Activated CD4-positive, alpha-beta T cell treated with anti-CD3 and anti-CD28 coated beads, Interleukin-2, amount 10 ng/mL, durations not matched to agents 24 days and 14 days (primary cell): ENCODE data around the gene GRM4. TPM values are rescaled to one million over a fixed set of nuclear protein-coding genes. Genes with fewer than 3 reads are reported as not detected.

Source experiments
- DNase-seq: peaks from one replicate; pipeline ENCODE4 v3.0.0; 2022
- H3K27ac Mint-ChIP-seq: one replicate; pipeline ENCODE4 v1.8.0; 2022; ENCODE audit warnings: mild to moderate bottlenecking, mixed read lengths
- H3K27me3 Mint-ChIP-seq: one replicate; pipeline ENCODE4 v1.8.0; 2022; ENCODE audit warnings: mixed read lengths
- H3K36me3 Mint-ChIP-seq: one replicate; pipeline ENCODE4 v1.8.0; 2022; ENCODE audit warnings: low read depth, mild to moderate bottlenecking, mixed read lengths
- H3K4me1 Mint-ChIP-seq: one replicate; pipeline ENCODE4 v1.8.0; 2021; ENCODE audit warnings: mixed read lengths
- H3K4me3 Mint-ChIP-seq: one replicate; pipeline ENCODE4 v1.8.0; 2022; ENCODE audit warnings: mild to moderate bottlenecking, moderate library complexity, mixed read lengths
- H3K9me3 Mint-ChIP-seq: one replicate; pipeline ENCODE4 v1.8.0; 2021; ENCODE audit warnings: mixed read lengths
- intact Hi-C: fragments of 100-400 bp; cut with micrococcal nuclease; formaldehyde crosslinking; loops from one replicate; pipeline ENCODE4 v1.15.1; 2023
- total RNA-seq: library from RNA; stranded (reverse); gene quantifications from 2 replicates; pipeline ENCODE4 v1.2.3, GENCODE V29; 2022

GRM4 gene
- total RNA-seq, 1 donor from 2014 or later: not detected

DNA sequence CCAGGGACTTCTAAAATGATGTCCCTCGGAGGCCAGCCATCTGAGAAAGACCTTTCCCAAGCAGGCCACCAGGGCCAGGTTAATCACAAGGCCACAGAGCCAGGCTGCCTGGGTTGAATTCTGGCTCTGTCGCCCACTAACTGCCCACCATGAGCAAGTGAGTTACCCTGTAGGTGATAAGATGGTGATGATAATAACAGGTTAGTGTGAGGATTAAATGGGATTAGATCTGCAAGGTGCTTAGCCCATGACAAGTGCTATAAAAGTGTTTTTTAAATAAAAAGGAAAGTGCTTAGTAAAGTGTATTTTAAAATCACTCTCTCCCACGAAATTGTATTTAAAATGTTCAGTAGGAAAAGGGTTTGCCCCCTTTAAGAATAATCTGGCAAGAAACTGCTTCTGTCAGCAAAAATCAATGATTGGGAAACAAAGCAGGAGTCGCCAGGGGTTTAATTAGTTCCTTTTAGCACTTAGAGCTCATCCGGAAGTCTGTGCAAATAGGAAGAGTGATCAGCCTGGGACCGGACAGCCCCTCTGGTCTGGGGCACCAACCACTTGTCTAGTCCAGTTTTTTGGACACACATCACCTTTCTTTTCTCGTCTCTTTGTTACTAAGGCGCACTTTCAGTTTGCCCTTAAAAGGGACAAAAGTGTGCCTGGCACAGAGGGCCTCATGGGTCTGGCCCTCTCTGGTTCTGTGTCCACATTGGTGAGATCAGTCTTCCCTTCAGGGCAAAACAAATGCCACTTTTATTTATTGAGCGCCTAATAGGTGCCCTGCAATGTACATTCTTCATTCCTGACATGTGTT, 150.4 kb downstream of the GRM4 start:
- Mint-ChIP-seq H3K4me1 (no peaks in the 10 kb centered on the region), H3K36me3 (no peaks in the 10 kb centered on the region), H3K27ac (no peak overlapping the region), H3K9me3 (peaks cover 10% of the 10 kb centered on the region), H3K4me3 (no peak overlapping the region), H3K27me3 (peaks cover 15% of the 10 kb centered on the region)
- no peak for DNase-seq
- intact Hi-C loops: no loop called here

DNA sequence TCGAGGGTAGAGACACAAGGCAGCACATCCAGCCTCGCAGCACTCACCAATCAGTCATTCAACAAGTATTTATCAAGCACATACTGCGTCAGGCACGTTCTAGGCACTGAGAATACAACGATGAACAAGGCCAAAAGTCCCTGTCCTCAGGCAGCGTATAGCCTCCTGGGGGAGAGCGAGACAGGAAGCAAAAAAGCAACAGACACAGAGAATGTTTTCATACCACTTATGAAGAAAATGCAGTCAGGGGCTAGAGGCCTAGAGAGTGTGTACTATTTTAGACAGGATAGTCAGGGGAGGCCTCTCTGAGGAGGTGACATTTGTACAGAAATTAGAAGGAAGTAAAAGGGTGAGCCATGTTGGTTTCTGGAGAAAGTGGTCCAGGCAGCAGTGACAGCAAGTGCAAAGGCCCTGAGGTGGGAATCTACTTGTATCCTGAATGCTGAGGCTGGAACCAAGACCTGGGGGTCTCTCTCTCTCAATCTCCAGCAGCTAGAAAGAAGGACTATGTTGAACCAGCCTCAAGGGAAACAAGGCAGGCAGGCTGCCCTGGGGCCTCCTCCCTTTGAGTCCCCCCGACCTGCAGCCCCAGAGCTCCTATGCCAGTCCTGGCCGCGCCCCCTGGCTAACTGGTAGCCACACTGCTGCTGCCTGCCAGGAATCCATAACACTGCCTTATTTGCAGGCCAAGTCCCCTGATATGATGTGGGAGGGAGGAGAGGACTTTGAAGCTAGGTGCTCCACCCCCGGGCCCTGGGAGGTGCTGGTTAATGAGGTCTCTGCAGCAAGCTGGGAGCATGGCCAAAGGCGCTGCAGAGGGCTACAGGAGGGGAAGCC, 151.2 kb downstream of the GRM4 start:
- Mint-ChIP-seq H3K4me1 (no peaks in the 10 kb centered on the region), H3K9me3 (peaks cover 10% of the 10 kb centered on the region), H3K36me3 (no peaks in the 10 kb centered on the region), H3K27me3 (peaks cover 15% of the 10 kb centered on the region), H3K4me3 (no peak overlapping the region), H3K27ac (no peak overlapping the region)
- intact Hi-C loops: no loop called here
- no peak for DNase-seq

DNA sequence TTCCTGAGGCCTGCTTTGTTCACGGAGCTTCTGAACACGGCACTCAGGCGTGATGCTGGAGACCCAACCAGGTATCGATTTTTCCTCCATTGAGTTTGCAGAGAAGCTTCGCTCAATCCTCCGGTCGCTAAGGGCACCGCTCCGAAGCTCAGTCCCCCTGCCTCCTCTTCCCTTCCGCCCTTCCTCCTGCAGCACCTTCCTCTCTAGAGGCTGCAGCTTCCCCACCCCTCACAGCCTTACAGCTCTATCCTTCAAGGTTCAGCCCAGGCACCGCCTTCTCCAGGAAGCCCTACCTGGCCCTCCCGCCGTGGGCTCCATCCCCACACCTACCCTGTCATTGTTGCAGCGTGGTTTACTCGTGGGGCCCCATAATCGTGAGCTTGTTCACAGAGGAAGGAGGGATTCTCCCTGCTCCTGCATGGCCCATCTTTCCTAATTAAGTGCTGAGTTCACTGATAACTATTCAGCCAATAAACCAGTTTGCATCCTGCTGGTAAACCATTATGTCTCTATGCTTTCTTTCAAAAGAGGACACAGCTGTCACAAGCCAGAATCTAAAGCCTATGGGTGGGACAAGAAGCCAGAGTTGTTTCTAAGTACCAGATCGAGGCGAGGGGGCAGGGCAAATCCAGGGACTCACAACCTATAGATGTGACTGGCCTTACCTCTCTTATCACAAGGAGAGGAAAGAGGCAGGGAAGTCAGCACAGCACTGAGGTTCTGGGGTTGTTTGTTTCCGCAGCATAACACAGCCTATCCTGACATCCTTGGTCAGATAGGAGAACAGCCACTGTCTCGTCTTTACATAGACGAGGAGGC, 152.0 kb downstream of the GRM4 start:
- intact Hi-C loops: no loop called here
- Mint-ChIP-seq H3K4me3 (no peak overlapping the region), H3K9me3 (peaks cover 10% of the 10 kb centered on the region), H3K36me3 (no peaks in the 10 kb centered on the region), H3K4me1 (no peaks in the 10 kb centered on the region), H3K27ac (no peak overlapping the region), H3K27me3 (peaks cover 15% of the 10 kb centered on the region)
- DNase-seq: no peak

DNA sequence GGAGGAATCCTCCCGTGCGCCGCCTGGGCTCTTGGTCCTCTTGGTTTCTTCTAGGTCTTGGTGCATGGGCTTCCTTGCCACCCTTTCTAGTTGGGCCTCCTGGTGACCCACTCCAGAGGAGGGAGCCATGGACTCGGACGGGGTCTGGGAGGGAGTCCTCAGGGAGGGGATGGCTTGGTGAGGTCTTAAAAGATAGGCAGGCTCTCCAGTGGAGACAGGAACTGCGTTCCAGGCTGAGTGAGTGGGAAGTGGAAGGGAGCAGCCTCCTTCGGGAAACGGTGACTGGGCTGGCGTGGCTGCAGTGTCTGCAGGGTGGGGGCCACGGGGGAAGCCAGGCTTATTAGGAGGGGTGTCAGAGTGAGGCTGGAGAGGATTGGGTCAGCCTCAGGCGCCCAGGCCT, 152.8 kb downstream of the GRM4 start:
- DNase-seq: no peak
- intact Hi-C loops: no loop called here

DNA sequence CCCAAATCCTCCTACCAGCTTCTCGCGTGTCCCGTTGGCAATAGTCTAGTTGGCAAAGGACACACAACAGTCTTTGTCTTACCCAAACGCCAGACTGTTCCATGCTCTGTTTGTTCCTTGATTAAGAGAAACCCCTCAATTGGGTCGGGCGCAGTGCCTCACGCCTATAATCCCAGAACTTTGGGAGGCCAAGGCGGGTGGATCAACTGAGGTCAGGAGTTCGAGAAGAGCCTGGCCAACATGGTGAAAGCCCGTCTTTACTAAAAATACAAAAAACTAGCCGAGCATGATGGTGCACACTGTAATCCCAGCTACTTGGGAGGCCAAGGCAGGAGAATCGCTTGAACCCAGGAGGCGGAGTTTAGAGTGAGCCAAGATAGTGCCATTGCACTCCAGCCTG, 153.7 kb downstream of the GRM4 start:
- no peak for DNase-seq
- Mint-ChIP-seq H3K4me3 (no peak overlapping the region), H3K27ac (no peak overlapping the region), H3K9me3 (peaks cover 6% of the 10 kb centered on the region), H3K36me3 (no peaks in the 10 kb centered on the region), H3K27me3 (peaks cover 14% of the 10 kb centered on the region), H3K4me1 (no peaks in the 10 kb centered on the region)
- intact Hi-C loops: no loop called here

More for the DNA sequence above, 152.8 kb downstream of the GRM4 start:
- no peak overlapping the region for H3K4me3 Mint-ChIP-seq
- H3K36me3 Mint-ChIP-seq: no peaks in the 10 kb centered on the region
- no peaks in the 10 kb centered on the region for H3K4me1 Mint-ChIP-seq
- peaks cover 15% of the 10 kb centered on the region for H3K27me3 Mint-ChIP-seq
- H3K27ac Mint-ChIP-seq: no peak overlapping the region
- H3K9me3 Mint-ChIP-seq: peaks cover 10% of the 10 kb centered on the region

DNA sequence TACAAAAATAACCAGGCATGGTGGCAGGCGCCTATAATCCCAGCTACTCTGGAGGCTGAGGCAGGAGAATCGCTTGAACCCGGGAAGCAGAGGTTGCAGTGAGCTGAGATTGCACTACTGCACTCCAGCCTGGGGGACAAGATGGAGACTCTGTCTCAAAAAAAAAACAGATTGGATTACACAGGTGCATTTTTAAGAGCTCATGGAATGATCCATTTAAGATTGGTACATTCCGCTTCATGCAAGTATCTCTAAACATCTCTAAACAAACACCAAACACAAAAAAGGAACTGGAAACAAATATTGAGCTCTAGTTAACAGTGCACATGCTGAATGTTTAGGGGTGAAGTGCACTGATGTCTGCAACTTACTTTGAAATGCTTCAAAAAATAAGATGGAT, 154.3 kb downstream of the GRM4 start:
- DNase-seq: no peak
- peaks cover under 1% of the 10 kb centered on the region for H3K9me3 Mint-ChIP-seq
- H3K4me3 Mint-ChIP-seq: no peak overlapping the region
- peaks cover 8% of the 10 kb centered on the region for H3K27me3 Mint-ChIP-seq
- no peak overlapping the region for H3K27ac Mint-ChIP-seq
- intact Hi-C loops: no loop called here
- no peaks in the 10 kb centered on the region for H3K4me1 Mint-ChIP-seq
- no peaks in the 10 kb centered on the region for H3K36me3 Mint-ChIP-seq

DNA sequence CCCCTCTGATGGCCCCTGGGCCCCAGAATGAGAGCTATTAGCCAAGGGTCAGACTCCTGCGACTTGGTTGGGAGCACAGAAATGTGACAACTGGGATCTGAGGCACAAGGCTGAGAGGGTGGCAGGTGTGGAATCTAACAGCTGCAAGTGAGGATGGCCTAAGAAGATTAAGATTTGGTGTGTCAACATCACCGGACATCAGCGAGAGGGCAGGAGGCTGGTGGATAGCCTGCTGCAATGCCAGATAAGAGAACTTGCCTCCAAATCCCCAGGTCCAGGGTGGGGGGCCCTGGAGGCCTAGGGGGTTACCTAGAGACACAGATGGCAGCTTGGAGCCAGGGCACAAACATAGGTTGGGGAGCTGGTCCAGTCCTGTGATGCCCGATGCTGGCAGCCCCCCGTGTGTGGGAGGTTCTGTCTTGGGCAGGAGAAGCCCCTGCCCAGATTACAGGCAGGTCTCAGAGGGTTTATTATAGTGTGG, 155.8 kb downstream of the GRM4 start:
- Mint-ChIP-seq H3K4me1 (no peaks in the 10 kb centered on the region), H3K27ac (no peak overlapping the region), H3K9me3 (no peaks in the 10 kb centered on the region), H3K36me3 (no peaks in the 10 kb centered on the region), H3K4me3 (no peak overlapping the region), H3K27me3 (peaks cover 2% of the 10 kb centered on the region)
- no peak for DNase-seq
- intact Hi-C loops: no loop called here

DNA sequence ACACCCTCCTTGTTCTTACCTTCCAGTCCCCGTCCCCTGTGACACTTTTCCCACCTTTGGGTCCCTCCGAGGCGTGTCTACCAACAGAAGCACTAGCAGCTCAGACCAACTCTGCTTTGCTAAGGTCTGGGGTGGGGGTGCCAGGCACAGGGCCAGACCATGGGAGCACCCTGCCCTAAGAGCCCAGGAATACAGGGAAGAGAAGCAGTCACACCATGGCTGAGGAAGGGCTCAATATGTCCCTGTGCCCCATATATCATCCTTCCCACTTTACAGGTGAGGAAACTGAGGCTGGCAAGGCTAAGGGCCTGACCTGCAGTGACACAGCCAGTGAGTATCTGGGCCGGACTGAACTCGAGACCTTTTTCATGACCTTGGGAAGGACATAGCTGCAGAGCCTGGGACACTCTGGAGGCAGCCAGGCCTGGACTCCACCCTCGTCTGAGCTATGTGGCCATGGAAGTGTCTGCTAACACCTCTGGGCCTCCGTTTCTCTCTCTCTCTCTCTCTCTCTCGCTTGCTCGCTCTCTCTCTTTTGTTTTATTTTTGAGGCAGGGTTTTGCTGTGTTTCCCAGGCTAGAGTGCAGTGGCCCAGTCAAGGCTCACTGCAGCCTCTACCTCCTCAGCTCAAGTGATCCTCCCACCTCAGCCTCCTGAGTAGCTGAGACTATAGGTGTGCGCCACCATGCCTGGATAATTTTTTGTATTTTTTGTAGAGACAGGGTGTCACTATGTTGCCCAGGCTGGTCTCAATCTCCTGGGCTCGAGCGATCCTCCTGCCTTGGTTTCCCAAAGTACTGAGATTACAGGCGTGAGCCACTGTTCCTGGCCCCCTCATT, 156.7 kb downstream of the GRM4 start:
- no peaks in the 10 kb centered on the region for H3K36me3 Mint-ChIP-seq
- intact Hi-C loops: no loop called here
- no peaks in the 10 kb centered on the region for H3K4me1 Mint-ChIP-seq
- no peaks in the 10 kb centered on the region for H3K9me3 Mint-ChIP-seq
- no peak overlapping the region for H3K27ac Mint-ChIP-seq
- H3K4me3 Mint-ChIP-seq: no peak overlapping the region
- H3K27me3 Mint-ChIP-seq: peaks cover 2% of the 10 kb centered on the region
- no peak for DNase-seq

DNA sequence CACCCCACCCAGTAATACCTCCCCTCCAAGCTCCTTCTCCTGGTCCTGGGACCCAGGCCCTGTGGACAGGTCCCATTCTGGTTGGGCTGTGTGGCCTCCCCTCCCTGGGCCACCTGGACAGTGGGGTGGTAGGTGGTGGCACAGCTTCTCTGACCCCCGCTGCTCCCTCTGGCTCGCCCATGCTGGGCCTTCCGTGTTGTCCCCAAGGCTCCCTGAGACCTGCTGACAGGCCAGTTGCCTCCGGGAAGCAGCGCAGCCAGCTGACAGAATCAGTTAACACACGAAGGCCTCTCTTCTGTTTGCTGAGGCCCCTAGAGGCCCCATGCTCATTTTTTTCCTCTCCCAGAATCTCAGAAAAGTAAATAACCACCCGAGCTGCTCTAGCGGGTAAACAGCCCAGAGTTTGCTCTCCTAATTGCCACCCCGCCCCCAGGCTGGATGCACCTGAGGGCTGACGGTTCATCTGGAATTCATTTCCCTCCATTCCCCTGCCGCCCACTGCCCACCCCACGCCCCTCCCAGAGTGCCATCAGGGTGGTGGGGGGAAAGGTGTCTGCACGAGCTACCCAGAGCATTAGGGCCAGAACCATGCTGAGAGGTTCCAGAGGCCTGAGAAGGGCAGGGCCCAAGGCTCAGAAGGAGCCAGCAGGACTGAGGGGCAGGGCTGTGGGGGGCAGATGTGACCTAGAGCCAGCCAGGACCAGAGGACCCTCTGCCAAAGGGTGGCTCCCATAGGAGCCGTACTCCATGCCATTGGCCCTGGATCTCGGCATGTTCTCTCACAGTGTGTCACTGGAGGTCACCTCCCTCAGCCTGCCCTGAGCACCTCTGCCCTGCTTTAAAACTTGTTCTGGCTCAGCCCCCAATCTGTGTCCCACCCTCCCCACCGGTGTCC, 157.5 kb downstream of the GRM4 start:
- Mint-ChIP-seq H3K36me3 (no peaks in the 10 kb centered on the region), H3K4me3 (no peak overlapping the region), H3K27me3 (no peaks in the 10 kb centered on the region), H3K27ac (no peak overlapping the region), H3K9me3 (no peaks in the 10 kb centered on the region), H3K4me1 (peaks cover under 1% of the 10 kb centered on the region)
- intact Hi-C loops: no loop called here
- DNase-seq: no peak

DNA sequence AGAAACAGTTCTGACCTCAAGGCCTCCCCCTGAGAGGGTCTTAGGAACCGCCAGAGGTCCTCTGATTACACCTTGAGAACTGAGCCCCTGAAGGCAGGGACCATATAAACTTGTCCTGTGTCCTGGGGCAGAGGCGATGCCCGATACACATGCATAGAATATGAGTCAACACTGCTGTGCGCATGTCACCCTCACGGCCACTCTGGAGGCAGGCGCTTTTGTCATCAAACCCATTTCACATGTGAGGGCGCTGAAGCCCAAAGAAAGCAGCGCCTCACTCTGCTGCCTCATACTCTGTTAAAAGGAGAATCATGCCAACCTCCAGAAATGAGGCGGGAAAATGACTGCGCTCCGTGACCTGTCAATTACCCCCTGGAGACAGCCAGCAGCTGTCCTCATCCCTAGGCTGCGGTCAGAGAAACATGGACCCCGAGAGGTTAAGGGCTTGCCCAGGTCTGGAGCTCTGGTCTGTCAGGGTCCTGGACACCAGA, 158.3 kb downstream of the GRM4 start:
- no peak overlapping the region for H3K4me3 Mint-ChIP-seq
- H3K9me3 Mint-ChIP-seq: no peaks in the 10 kb centered on the region
- H3K27me3 Mint-ChIP-seq: no peaks in the 10 kb centered on the region
- no peaks in the 10 kb centered on the region for H3K36me3 Mint-ChIP-seq
- intact Hi-C loops: no loop called here
- H3K27ac Mint-ChIP-seq: no peak overlapping the region
- no peak for DNase-seq
- peaks cover 2% of the 10 kb centered on the region for H3K4me1 Mint-ChIP-seq

DNA sequence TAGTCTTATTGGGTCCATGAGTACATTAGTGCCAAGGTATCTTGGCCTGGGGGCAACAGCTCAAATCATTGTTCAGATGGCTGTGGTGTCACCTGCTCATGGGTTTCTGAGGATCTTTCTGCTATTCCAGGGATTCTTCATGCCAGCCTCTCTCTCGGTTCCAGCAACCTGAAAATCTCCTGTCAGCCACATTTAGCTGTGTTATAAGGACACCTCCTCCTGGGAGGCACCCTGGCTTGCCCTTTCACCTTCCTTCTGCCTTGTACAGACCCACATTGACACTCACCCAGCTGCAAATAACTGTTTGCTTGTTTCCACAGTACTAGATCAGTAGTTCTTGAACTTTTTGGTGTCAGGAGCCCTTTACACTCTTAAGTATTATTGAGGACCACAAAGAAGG, 159.9 kb downstream of the GRM4 start:
- Mint-ChIP-seq H3K9me3 (no peaks in the 10 kb centered on the region), H3K36me3 (no peaks in the 10 kb centered on the region), H3K4me1 (peaks cover 2% of the 10 kb centered on the region), H3K27ac (no peak overlapping the region), H3K27me3 (no peaks in the 10 kb centered on the region), H3K4me3 (no peak overlapping the region)
- intact Hi-C loops: no loop called here
- no peak for DNase-seq

DNA sequence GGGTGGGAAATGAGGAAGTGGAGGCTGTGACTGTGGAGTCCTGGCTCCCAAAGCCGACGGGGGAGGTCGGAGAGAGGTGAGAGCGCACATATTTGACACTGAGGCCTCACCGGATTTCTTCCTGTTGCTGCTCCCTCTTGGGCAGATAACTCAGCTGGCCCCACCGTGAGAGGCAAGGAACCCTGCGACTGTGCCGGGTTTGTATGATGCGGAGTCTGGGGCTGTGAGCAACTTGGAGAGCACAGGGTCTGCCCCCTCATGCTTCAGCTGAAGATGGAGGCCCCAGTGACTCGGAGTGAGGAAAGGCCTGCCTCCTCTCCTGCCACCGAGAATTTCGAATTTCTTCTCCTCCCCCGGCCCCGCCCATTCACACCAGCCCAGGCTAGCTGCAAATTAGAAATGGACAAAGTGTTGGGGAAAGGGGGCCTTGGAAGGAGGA, 160.6 kb downstream of the GRM4 start:
- Mint-ChIP-seq H3K27me3 (no peaks in the 10 kb centered on the region), H3K36me3 (no peaks in the 10 kb centered on the region), H3K9me3 (no peaks in the 10 kb centered on the region), H3K4me3 (no peak overlapping the region), H3K4me1 (peaks cover 2% of the 10 kb centered on the region), H3K27ac (no peak overlapping the region)
- DNase-seq: no peak
- intact Hi-C loops: no loop called here
